Heart left ventricle (tissue), 13 donors: Measurements from ENCODE around the gene CXCL3.

ENCODE experiments used
- CTCF ChIP-seq, 12 donors: fragments of 200-600 bp; sonication (generic) in 4 of 12; IDR thresholded peaks; one replicate each; pipeline versions ENCODE4 v1.5.0 to v1.8.0; 2018 to 2022; ENCODE audit warnings: antibody characterized with exemption in 12 of 12, mild to moderate bottlenecking in 5 of 12
- POLR2A ChIP-seq, 2 donors: fragments of 450-650 bp; IDR thresholded peaks; one replicate each; pipeline ENCODE4 v1.6.1; 2017; ENCODE audit warnings: antibody characterized with exemption in 2 of 2, mild to moderate bottlenecking in 2 of 2, moderate library complexity in 2 of 2
- donor health status: ischemic (EF 13 %, LVEDD 7.1; RV severe dilation, severe dysfunction).
- donor health status: DM: no; HTN: yes; CAD: no.
- donor health status: DM: no; HTN: no; CAD: no.
- donor health status: ischemic (EF 25% LVEDD 6.9; RV normal size, moderate dysfunction).
- donor health status: ischemic (EF 25% LVEDD 5.7; RV mildly dilated, moderate dysfunction).
- donor health status: ischemic (EF 35%, LVEDD 5.7; RV mildly dilated, moderate dysfunction).
- donor health status: nonischemic (EF 11% LVEDD 7.7; RV severe dilation, severe dysfunction).
- donor health status: DM: yes; HTN: yes; CAD: no.
- donor health status: PGD.
- donor health status: ischemic (EF 29% LVEDD 5.4; RV normal size, mild dysfunction).
- donor health status: nonischemic (EF 23%, LVEDD 6.1; RV moderate dilation, normal function).

- TF ChIP-seq CTCF (IDR thresholded peaks at IDR 0.05) (no peak), POLR2A (IDR thresholded peaks at IDR 0.05) (no peak)
Measured at GRCh38 chr4:74033739-74034138, 4.8 kb downstream of the CXCL3 start.
